ENCODE data around the gene WNT5A. TPM values are rescaled to one million over a fixed set of nuclear protein-coding genes. Genes with fewer than 3 reads are reported as not detected.

Gene WNT5A
- total RNA-seq: 10 to 100 TPM in 1 of 4 donors, 1 to 10 TPM in 3; 8.9 to 13.9 (median 9.3) TPM

DNA sequence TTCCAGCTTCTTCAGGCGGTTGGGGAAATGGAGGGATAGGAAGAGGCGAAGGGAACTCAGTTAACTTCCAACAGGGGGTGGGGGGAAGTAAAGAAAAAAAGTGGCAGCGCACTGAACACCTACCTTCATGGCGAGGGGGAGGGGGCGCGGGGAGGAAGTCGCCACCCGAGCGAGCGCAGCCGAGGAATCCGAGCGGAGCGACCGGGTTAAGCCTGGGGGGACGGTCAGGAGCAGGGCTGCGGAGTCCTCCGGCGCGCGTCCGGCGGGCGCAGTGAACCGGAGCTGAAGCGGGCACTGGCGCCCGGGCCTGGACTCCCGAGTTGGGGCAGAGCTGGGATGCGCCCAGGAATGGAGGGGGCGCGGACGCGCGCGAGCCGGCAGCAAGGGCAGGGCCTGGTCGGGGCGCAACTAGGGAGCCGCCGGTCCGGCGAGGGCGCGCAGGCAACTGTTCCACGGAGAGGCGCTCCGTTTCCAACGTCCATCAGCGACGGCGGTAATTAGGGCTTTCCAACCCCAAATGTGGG is at the start of gene WNT5A:
TSS of gene WNT5A (minus strand) at position 450 of the 524 bp plus-strand sequence. CDS start at position 129, 321 bp downstream.
- H3K4me3 ChIP-seq: peak within 1 kb of the TSS; percentile 88
- peak in 1 of 2 donors; percentile 59 for DNase-seq (ENCODE audit: low spot score in 2 of 2)
- H3K27ac ChIP-seq: peak within 1 kb of the TSS; percentile 49
- peaks cover 50% of the 10 kb centered on the region for H3K27me3 ChIP-seq
- no peaks in the 10 kb centered on the region for H3K36me3 ChIP-seq
- TF ChIP-seq POLR2A (IDR thresholded peaks at IDR 0.05): no peak
- TF ChIP-seq POLR2AphosphoS5 (IDR thresholded peaks at IDR 0.05): no peak
- TF ChIP-seq EP300 (IDR thresholded peaks at IDR 0.05): no peak
- TF ChIP-seq, protein P1, sequence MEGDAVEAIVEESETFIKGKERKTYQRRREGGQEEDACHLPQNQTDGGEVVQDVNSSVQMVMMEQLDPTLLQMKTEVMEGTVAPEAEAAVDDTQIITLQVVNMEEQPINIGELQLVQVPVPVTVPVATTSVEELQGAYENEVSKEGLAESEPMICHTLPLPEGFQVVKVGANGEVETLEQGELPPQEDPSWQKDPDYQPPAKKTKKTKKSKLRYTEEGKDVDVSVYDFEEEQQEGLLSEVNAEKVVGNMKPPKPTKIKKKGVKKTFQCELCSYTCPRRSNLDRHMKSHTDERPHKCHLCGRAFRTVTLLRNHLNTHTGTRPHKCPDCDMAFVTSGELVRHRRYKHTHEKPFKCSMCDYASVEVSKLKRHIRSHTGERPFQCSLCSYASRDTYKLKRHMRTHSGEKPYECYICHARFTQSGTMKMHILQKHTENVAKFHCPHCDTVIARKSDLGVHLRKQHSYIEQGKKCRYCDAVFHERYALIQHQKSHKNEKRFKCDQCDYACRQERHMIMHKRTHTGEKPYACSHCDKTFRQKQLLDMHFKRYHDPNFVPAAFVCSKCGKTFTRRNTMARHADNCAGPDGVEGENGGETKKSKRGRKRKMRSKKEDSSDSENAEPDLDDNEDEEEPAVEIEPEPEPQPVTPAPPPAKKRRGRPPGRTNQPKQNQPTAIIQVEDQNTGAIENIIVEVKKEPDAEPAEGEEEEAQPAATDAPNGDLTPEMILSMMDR (IDR thresholded peaks at IDR 0.05): no peak
- H3K4me1 ChIP-seq: peaks cover 73% of the 10 kb centered on the region
- under 1% methylated on average over 43 of the region's 52 CpGs for WGBS
- no peaks in the 10 kb centered on the region for H3K9me3 ChIP-seq

DNA sequence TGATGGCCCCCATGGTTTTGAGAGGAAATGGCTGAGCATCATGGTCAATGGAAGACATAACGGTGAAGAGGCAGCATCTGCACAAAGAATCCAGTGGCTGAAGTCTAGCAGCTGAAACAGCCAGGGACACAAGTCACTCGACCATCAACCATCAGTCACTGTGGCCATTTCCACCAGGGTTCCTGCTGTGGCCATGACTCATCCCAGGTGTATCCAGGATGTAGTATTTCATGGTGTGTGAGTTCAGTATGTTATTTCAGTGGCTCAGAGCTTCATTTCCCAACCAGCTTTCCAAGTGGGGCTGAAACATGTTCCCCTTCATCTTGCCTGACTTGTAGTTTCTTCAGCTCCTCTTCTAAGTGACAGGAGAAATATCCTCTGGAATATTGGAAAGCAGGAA is 47.8 kb upstream of the WNT5A start:
- no peaks in the 10 kb centered on the region for H3K27me3 ChIP-seq
- no peak overlapping the region for H3K4me3 ChIP-seq
- TF ChIP-seq POLR2A (IDR thresholded peaks at IDR 0.05): no peak
- no peaks in the 10 kb centered on the region for H3K4me1 ChIP-seq
- no peak for DNase-seq (ENCODE audit: low spot score in 2 of 2)
- no peak overlapping the region for H3K27ac ChIP-seq
- H3K36me3 ChIP-seq: no peaks in the 10 kb centered on the region
- no peaks in the 10 kb centered on the region for H3K9me3 ChIP-seq
- 74% methylated on average over 2 of the region's 2 CpGs for WGBS

DNA sequence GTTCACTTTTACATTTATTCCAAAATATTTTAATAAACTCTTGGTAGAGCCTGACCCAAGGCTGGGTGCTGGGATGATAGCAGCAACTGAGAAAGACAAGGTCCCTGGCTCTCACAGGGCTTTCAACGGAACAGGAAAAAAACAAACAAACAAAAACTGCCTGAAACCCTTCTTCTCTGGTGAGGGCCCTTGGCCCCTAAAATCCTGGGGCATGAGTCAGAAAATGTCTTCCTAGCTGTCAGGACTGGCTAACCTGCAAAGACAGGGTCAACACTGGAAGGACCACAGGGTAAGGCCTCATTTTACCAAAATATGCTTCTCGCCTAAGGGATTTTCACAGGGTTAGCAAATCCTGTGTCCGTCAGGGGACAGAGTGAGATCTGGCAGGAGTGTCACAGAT is 45.7 kb upstream of the WNT5A start:
- H3K27me3 ChIP-seq: no peaks in the 10 kb centered on the region
- no peak overlapping the region for H3K4me3 ChIP-seq
- H3K27ac ChIP-seq: no peak overlapping the region
- H3K9me3 ChIP-seq: no peaks in the 10 kb centered on the region
- 91% methylated on average over 3 of the region's 3 CpGs for WGBS
- no peaks in the 10 kb centered on the region for H3K36me3 ChIP-seq
- no peak for DNase-seq (ENCODE audit: low spot score in 2 of 2)
- TF ChIP-seq EP300 (IDR thresholded peaks at IDR 0.05) (no peak), POLR2AphosphoS5 (IDR thresholded peaks at IDR 0.05) (no peak), POLR2A (IDR thresholded peaks at IDR 0.05) (no peak)
- TF ChIP-seq, protein P1 (IDR thresholded peaks at IDR 0.05): no peak
- H3K4me1 ChIP-seq: no peaks in the 10 kb centered on the region

DNA sequence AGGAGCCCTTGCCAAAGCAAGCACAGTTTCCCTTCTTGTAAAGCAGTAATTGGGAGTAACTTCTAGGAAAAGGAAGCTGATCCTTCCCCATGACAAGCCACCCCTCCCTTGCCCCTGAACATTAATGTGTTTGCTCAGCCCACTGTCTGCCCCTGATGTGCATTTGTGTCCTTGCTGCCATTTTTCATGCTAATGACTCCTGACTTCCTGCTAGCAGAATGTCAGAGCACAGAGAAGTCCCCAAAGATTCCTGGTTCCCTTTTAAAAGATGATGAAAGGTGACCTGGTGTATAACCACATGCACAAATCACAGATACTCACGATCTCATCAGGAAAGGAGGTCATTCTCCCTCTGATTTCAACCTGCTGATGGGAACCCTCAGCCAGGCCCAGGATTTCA is 44.2 kb upstream of the WNT5A start:
- Histone ChIP-seq H3K9me3 (no peaks in the 10 kb centered on the region), H3K36me3 (no peaks in the 10 kb centered on the region), H3K27ac (no peak overlapping the region), H3K27me3 (no peaks in the 10 kb centered on the region), H3K4me1 (no peaks in the 10 kb centered on the region), H3K4me3 (no peak overlapping the region)
- 67% methylated on average over 1 of the region's 1 CpG for WGBS
- no peak for DNase-seq (ENCODE audit: low spot score in 2 of 2)
- TF ChIP-seq POLR2AphosphoS5 (IDR thresholded peaks at IDR 0.05): no peak
- no peak for TF ChIP-seq POLR2A (IDR thresholded peaks at IDR 0.05)
- TF ChIP-seq EP300 (IDR thresholded peaks at IDR 0.05): no peak
- TF ChIP-seq, protein P1 (IDR thresholded peaks at IDR 0.05): no peak

- no peaks in the 10 kb centered on the region for H3K9me3 ChIP-seq
- no peak overlapping the region for H3K4me3 ChIP-seq
- H3K4me1 ChIP-seq: peaks cover under 1% of the 10 kb centered on the region
- no peaks in the 10 kb centered on the region for H3K36me3 ChIP-seq
- no peak for DNase-seq (ENCODE audit: low spot score in 2 of 2)
- 96% methylated on average over 4 of the region's 4 CpGs for WGBS
- TF ChIP-seq POLR2AphosphoS5 (IDR thresholded peaks at IDR 0.05): no peak
- no peak for TF ChIP-seq POLR2A (IDR thresholded peaks at IDR 0.05)
- TF ChIP-seq EP300 (IDR thresholded peaks at IDR 0.05): no peak
- TF ChIP-seq, protein P1 (IDR thresholded peaks at IDR 0.05): no peak
- no peaks in the 10 kb centered on the region for H3K27me3 ChIP-seq
- H3K27ac ChIP-seq: no peak overlapping the region
Observed at GRCh38 chr3:55527361-55527760, 40.3 kb upstream of the WNT5A start.
